Astrocyte of the spinal cord (primary cell): ENCODE results near the gene OR4E2.
A peak's percentile ranks its signal among the peaks of the same experiment; 100 is the strongest.

Experiments
- DNase-seq: peaks from one replicate; pipeline ENCODE4 v3.0.0; 2011; ENCODE audit warnings: low read depth, low spot score
- H3K4me3 ChIP-seq: 2 replicates; pipeline ENCODE4 v1.5.1; 2011; ENCODE audit warnings: low read depth, mild to moderate bottlenecking, low read length, moderate library complexity
- CTCF ChIP-seq: IDR thresholded peaks from 2 replicates; pipeline ENCODE4 v1.5.1; 2012; ENCODE audit warnings: low read depth, mild to moderate bottlenecking, low read length, inconsistent platforms
- in situ Hi-C: cut with HindIII; loops from 2 replicates; pipeline ENCODE4 v1.10.0; 2017; ENCODE audit warnings: low sequenced_read_pairs

OR4E2 gene

GRCh38 chr14:21634840-21635239, 18.8 kb upstream of the OR4E2 start, which contains the start of gene OR10G2:
Gene OR10G2 (minus strand): TSS chr14:21634940. CDS start chr14:21634842, 98 bp downstream.
- in situ Hi-C loops: no loop called here
- no peak for DNase-seq
- no peak within 1 kb of the TSS for H3K4me3 ChIP-seq
- TF ChIP-seq CTCF: no peak

GRCh38 chr14:21642683-21643082, 11.0 kb upstream of the OR4E2 start:
- no peak for DNase-seq
- no peak for TF ChIP-seq CTCF
- in situ Hi-C loops: no loop called here
- H3K4me3 ChIP-seq: no peak overlapping the region

GRCh38 chr14:21643407-21643806, 10.2 kb upstream of the OR4E2 start:
- no peak for TF ChIP-seq CTCF
- no peak overlapping the region for H3K4me3 ChIP-seq
- in situ Hi-C loops: no loop called here
- DNase-seq: no peak

- no peak for TF ChIP-seq CTCF
- peak; percentile 62 for DNase-seq
- in situ Hi-C loops: no loop called here
- no peak overlapping the region for H3K4me3 ChIP-seq
Measured at GRCh38 chr14:21647380-21647779, 6.3 kb upstream of the OR4E2 start.

GRCh38 chr14:21652209-21652808, 1.3 kb upstream of the OR4E2 start:
- TF ChIP-seq CTCF: no peak
- in situ Hi-C loops: no loop called here
- no peak overlapping the region for H3K4me3 ChIP-seq
- DNase-seq: no peak

GRCh38 chr14:21654215-21654614, 580 bp downstream of the OR4E2 start:
- H3K4me3 ChIP-seq: no peak overlapping the region
- DNase-seq: no peak
- in situ Hi-C loops: no loop called here
- no peak for TF ChIP-seq CTCF

GRCh38 chr14:21656980-21657379, 3.3 kb downstream of the OR4E2 start:
- H3K4me3 ChIP-seq: no peak overlapping the region
- in situ Hi-C loops: no loop called here
- no peak for DNase-seq
- no peak for TF ChIP-seq CTCF
